ENCODE results near the gene FAU. TPM values are rescaled to one million over a fixed set of nuclear protein-coding genes. Genes with fewer than 3 reads are reported as not detected.

Gene FAU
- total and polyA plus RNA-seq, 2 of the 13 experiments (the other 11 are each of a cell fraction or from before 2014, with no cell fraction given): 374 to 869 TPM

GRCh38 chr11:65165410-65166317, 43.7 kb upstream of the FAU start (continued):
- TF ChIP-seq ZBED4 (CRISPR knock-in tag; IDR thresholded peaks at IDR 0.05; ENCODE audit: borderline replicate concordance): peak; percentile 45; the same call in 1 of the 2 replicates
- no peak for TF ChIP-seq HCFC1 (IDR thresholded peaks at IDR 0.05; ENCODE audit: low read depth, low read length)
- no peak for TF ChIP-seq ARNTL (CRISPR knock-in tag; IDR thresholded peaks at IDR 0.05)
- peak; percentile 60; the same call in 1 of the 2 replicates for TF ChIP-seq SOX5 (CRISPR knock-in tag; IDR thresholded peaks at IDR 0.05; ENCODE audit: borderline replicate concordance)
- no peak for TF ChIP-seq ZNF44 (CRISPR knock-in tag; IDR thresholded peaks at IDR 0.05)
- no peak for TF ChIP-seq SNAPC5 (CRISPR knock-in tag; IDR thresholded peaks at IDR 0.05; ENCODE audit: borderline replicate concordance)
- no peak for TF ChIP-seq TSC22D2 (CRISPR knock-in tag; IDR thresholded peaks at IDR 0.05; ENCODE audit: borderline replicate concordance)
- no peak for TF ChIP-seq MATR3 (CRISPR knock-in tag; IDR thresholded peaks at IDR 0.05)
- no peak for TF ChIP-seq ZNF629 (CRISPR knock-in tag; conservative IDR thresholded peaks at IDR 0.05)
- no peak for TF ChIP-seq TP53 (CRISPR knock-in tag; conservative IDR thresholded peaks at IDR 0.05)
- TF ChIP-seq ZNF512 (CRISPR knock-in tag; IDR thresholded peaks at IDR 0.05): no peak
- no peak for TF ChIP-seq ZBTB1 (CRISPR knock-in tag; IDR thresholded peaks at IDR 0.05; ENCODE audit: borderline replicate concordance)
- peak; percentile 25; the same call in 1 of the 2 replicates for TF ChIP-seq NFKBIZ (CRISPR knock-in tag; IDR thresholded peaks at IDR 0.05)
- 0 out of 2 replicates have a peak, but pooled peaks have one; percentile 19 for TF ChIP-seq ZNF614 (CRISPR knock-in tag; IDR thresholded peaks at IDR 0.05; ENCODE audit: borderline replicate concordance)
- TF ChIP-seq ERF (CRISPR knock-in tag; IDR thresholded peaks at IDR 0.05): no peak
- no peak for TF ChIP-seq SYNCRIP (IDR thresholded peaks at IDR 0.05; ENCODE audit: insufficient read depth, low read depth, low read length)
- TF ChIP-seq ZNF709 (CRISPR knock-in tag; IDR thresholded peaks at IDR 0.05): no peak
- TF ChIP-seq RFX1 (IDR thresholded peaks at IDR 0.05): no peak
- TF ChIP-seq ZNF777 (CRISPR knock-in tag; IDR thresholded peaks at IDR 0.05): no peak
- no peak for TF ChIP-seq SP5 (CRISPR knock-in tag; IDR thresholded peaks at IDR 0.05; ENCODE audit: borderline replicate concordance, low read depth)
- peak; percentile 81 for TF ChIP-seq PHF21A (CRISPR knock-in tag; IDR thresholded peaks at IDR 0.05)
- no peak for TF ChIP-seq CHD2 (IDR thresholded peaks at IDR 0.05; ENCODE audit: low read depth, low read length)
- TF ChIP-seq ZFP62 (CRISPR knock-in tag; IDR thresholded peaks at IDR 0.05): no peak
- TF ChIP-seq ZNF3 (CRISPR knock-in tag; IDR thresholded peaks at IDR 0.05): 0 out of 2 replicates have a peak, but pooled peaks have one; percentile 7
- TF ChIP-seq KDM5B (CRISPR knock-in tag; IDR thresholded peaks at IDR 0.05; ENCODE audit: borderline replicate concordance): no peak; the same call in 1 of the 2 replicates
- TF ChIP-seq ZNF296 (CRISPR knock-in tag; conservative IDR thresholded peaks at IDR 0.05): no peak
- no peak for TF ChIP-seq HOXA7 (CRISPR knock-in tag; IDR thresholded peaks at IDR 0.05)

All from HepG2 (cell line).